Measurements from ENCODE around the gene TRIM37.
"Not testable (repeated sequence)": the region's sequence is repeated elsewhere in the genome, so short reads cannot be mapped to it uniquely, and the experiment has no call there.

- TF ChIP-seq CTCF (IDR thresholded peaks at IDR 0.05; ENCODE audit: insufficient read depth, low read length, poor library complexity, severe bottlenecking); EZH2phosphoT487 (conservative IDR thresholded peaks at IDR 0.05; ENCODE audit: low read length): not testable (repeated sequence)
These were observed 152.3 kb downstream of the TRIM37 start for GRCh38 chr17:58954358-58954757.

Data from SU-DHL-6 (cell line).